Type B pancreatic cell (in vitro differentiated cells): Measurements from ENCODE around the gene TMEM145. TPM values are rescaled to one million over a fixed set of nuclear protein-coding genes. Genes with fewer than 3 reads are reported as not detected.

Experiments
- DNase-seq: peaks from one replicate; pipeline ENCODE4 v3.0.0; 2021; ENCODE audit warnings: mixed read lengths; ENCODE audit not compliant: unreplicated experiment; ENCODE audit errors: extremely low spot score
- H3K27ac Mint-ChIP-seq: 2 replicates; pipeline ENCODE4 v1.8.0; 2021; ENCODE audit warnings: mild to moderate bottlenecking, mixed read lengths
- H3K27me3 Mint-ChIP-seq: 2 replicates; pipeline ENCODE4 v1.8.0; 2021; ENCODE audit warnings: mixed read lengths
- H3K36me3 Mint-ChIP-seq: 2 replicates; pipeline ENCODE4 v1.8.0; 2021; ENCODE audit warnings: mixed read lengths
- H3K4me1 Mint-ChIP-seq: one replicate; pipeline ENCODE4 v1.8.0; 2021; ENCODE audit warnings: mixed read lengths; ENCODE audit not compliant: unreplicated experiment
- H3K4me3 Mint-ChIP-seq: 2 replicates; pipeline ENCODE4 v1.8.0; 2021; ENCODE audit warnings: mild to moderate bottlenecking, mixed read lengths
- H3K9me3 Mint-ChIP-seq: 2 replicates; pipeline ENCODE4 v1.8.0; 2021; ENCODE audit warnings: mixed read lengths
- CTCF ChIP-seq: fragments of 200-600 bp; sonication (generic); conservative IDR thresholded peaks from 2 replicates; pipeline ENCODE4 v1.5.0; 2021; ENCODE audit warnings: antibody characterized with exemption, mild to moderate bottlenecking
- total RNA-seq: library from RNA; stranded (reverse); gene quantifications from 2 replicates; pipeline ENCODE4 v1.2.1, GENCODE V29; 2021; ENCODE audit warnings: low replicate concordance

TMEM145 gene
- total RNA-seq, 1 donor from 2014 or later = 3.6 TPM

- Mint-ChIP-seq H3K9me3 (no peaks in the 10 kb centered on the region), H3K27ac (no peak overlapping the region), H3K36me3 (no peaks in the 10 kb centered on the region), H3K4me3 (no peak overlapping the region), H3K27me3 (no peaks in the 10 kb centered on the region), H3K4me1 (peaks cover 27% of the 10 kb centered on the region)
- TF ChIP-seq CTCF = no peak
- DNase-seq = peak; percentile 97
These were observed 29.7 kb upstream of the TMEM145 start for GRCh38 chr19:42283188-42284065.

- no peak for DNase-seq
- H3K27me3 Mint-ChIP-seq = no peaks in the 10 kb centered on the region
These were observed 29.0 kb upstream of the TMEM145 start for GRCh38 chr19:42284066-42284501.

GRCh38 chr19:42284591-42285341 lies 28.3 kb upstream of the TMEM145 start:
- Mint-ChIP-seq H3K4me3 (peak overlapping the region; percentile 98), H3K27ac (peak overlapping the region; percentile 97), H3K9me3 (no peaks in the 10 kb centered on the region), H3K27me3 (no peaks in the 10 kb centered on the region), H3K36me3 (no peaks in the 10 kb centered on the region), H3K4me1 (peaks cover 13% of the 10 kb centered on the region)
- TF ChIP-seq CTCF = no peak
- DNase-seq = no peak

More at GRCh38 chr19:42284066-42284501, 29.0 kb upstream of the TMEM145 start:
- no peak overlapping the region for H3K4me3 Mint-ChIP-seq
- no peak for TF ChIP-seq CTCF
- H3K36me3 Mint-ChIP-seq = no peaks in the 10 kb centered on the region
- peaks cover 20% of the 10 kb centered on the region for H3K4me1 Mint-ChIP-seq
- no peaks in the 10 kb centered on the region for H3K9me3 Mint-ChIP-seq
- H3K27ac Mint-ChIP-seq = no peak overlapping the region

GRCh38 chr19:42285541-42285941 lies 27.6 kb upstream of the TMEM145 start:
- TF ChIP-seq CTCF = no peak
- no peaks in the 10 kb centered on the region for H3K36me3 Mint-ChIP-seq
- no peak for DNase-seq
- H3K27me3 Mint-ChIP-seq = no peaks in the 10 kb centered on the region
- H3K4me1 Mint-ChIP-seq = peaks cover 13% of the 10 kb centered on the region
- H3K9me3 Mint-ChIP-seq = no peaks in the 10 kb centered on the region
- H3K4me3 Mint-ChIP-seq = peak overlapping the region; percentile 98
- peak overlapping the region; percentile 65 for H3K27ac Mint-ChIP-seq

GRCh38 chr19:42285988-42286348 lies 27.1 kb upstream of the TMEM145 start:
- H3K27ac Mint-ChIP-seq = peak overlapping the region; percentile 65
- H3K4me1 Mint-ChIP-seq = peaks cover 13% of the 10 kb centered on the region
- DNase-seq = no peak
- no peaks in the 10 kb centered on the region for H3K27me3 Mint-ChIP-seq
- no peaks in the 10 kb centered on the region for H3K36me3 Mint-ChIP-seq
- peak overlapping the region; percentile 98 for H3K4me3 Mint-ChIP-seq
- TF ChIP-seq CTCF = no peak
- no peaks in the 10 kb centered on the region for H3K9me3 Mint-ChIP-seq
